HEK293 (cell line): ENCODE measurements around the gene USP31.

Experiments
- CTCF ChIA-PET: fragments of 350-600 bp; formaldehyde crosslinking; extraction: SDS; loops from one replicate; lab custom pipeline; 2021; ENCODE audit warnings: antibody characterized with exemption; lab: Yijun Ruan, JAX
- POLR2A ChIA-PET: fragments of 300-600 bp; formaldehyde crosslinking; extraction: SDS; loops from one replicate; lab custom pipeline; 2020; ENCODE audit warnings: antibody characterized with exemption, inconsistent platforms; lab: Yijun Ruan, JAX
- H3K27ac ChIP-seq: fragments of 200-500 bp; sonication (Bioruptor generic); 2 replicates; pipeline ENCODE4 v1.5.1; 2014; ENCODE audit warnings: low read depth, low read length, control low read depth, inconsistent platforms; ENCODE audit errors: extremely low read depth
- H3K36me3 ChIP-seq, 2 experiments: fragments of 200-500 bp in 1 of 2; sonication (Bioruptor generic) in 1 of 2; 1 replicate in 1 of 2; 2 replicates in 1 of 2; pipeline ENCODE4 v1.5.1; 2014 to 2017; ENCODE audit warnings: inconsistent platforms in 2 of 2, low read length in 2 of 2; ENCODE audit not compliant: control insufficient read depth in 2 of 2, insufficient read depth in 1 of 2
- H3K4me1 ChIP-seq: fragments of 200-500 bp; sonication (Bioruptor generic); 2 replicates; pipeline ENCODE4 v1.5.1; 2014; ENCODE audit warnings: mild to moderate bottlenecking, low read length, inconsistent platforms; ENCODE audit not compliant: control insufficient read depth, insufficient read depth
- H3K4me3 ChIP-seq: 2 replicates; pipeline ENCODE4 v1.5.1; 2011; ENCODE audit warnings: low read depth, mild to moderate bottlenecking, control low read depth, low read length, moderate library complexity
- H3K9me3 ChIP-seq: fragments of 200-500 bp; sonication (Bioruptor generic); 2 replicates; pipeline ENCODE4 v1.5.1; 2014; ENCODE audit warnings: low read depth, low read length, inconsistent platforms; ENCODE audit not compliant: control insufficient read depth, insufficient read depth
- AEBP2 ChIP-seq: fragments of 450-650 bp; formaldehyde crosslinking; IDR thresholded peaks from 2 replicates; pipeline ENCODE4 v1.5.1; 2016; ENCODE audit warnings: missing biosample characterization, missing genetic modification characterization, borderline replicate concordance
- BCL11A ChIP-seq: fragments of 450-650 bp; formaldehyde crosslinking; IDR thresholded peaks from 2 replicates; pipeline ENCODE4 v1.5.1; 2016; ENCODE audit warnings: low read depth, missing biosample characterization, missing genetic modification characterization
- FEZF1 ChIP-seq: fragments of 450-650 bp; formaldehyde crosslinking; IDR thresholded peaks from 2 replicates; pipeline ENCODE4 v1.5.1; 2016; ENCODE audit warnings: missing biosample characterization, missing genetic modification characterization
- KLF16 ChIP-seq: fragments of 450-650 bp; formaldehyde crosslinking; IDR thresholded peaks from 2 replicates; pipeline ENCODE4 v1.5.1; 2017; ENCODE audit warnings: missing biosample characterization, missing genetic modification characterization
- PRDM1 ChIP-seq: fragments of 450-650 bp; formaldehyde crosslinking; IDR thresholded peaks from 2 replicates; pipeline ENCODE4; 2016; ENCODE audit warnings: missing biosample characterization, missing genetic modification characterization
- SETDB1 ChIP-seq: IDR thresholded peaks from one replicate; pipeline ENCODE4 v1.6.1; 2017; ENCODE audit warnings: mild to moderate bottlenecking, low read length, moderate library complexity, mixed read lengths; ENCODE audit not compliant: insufficient read length
- ZBTB1 ChIP-seq: fragments of 450-650 bp; formaldehyde crosslinking; IDR thresholded peaks from 2 replicates; pipeline ENCODE4 v1.5.1; 2016; ENCODE audit warnings: missing biosample characterization, missing genetic modification characterization
- ZBTB17 ChIP-seq: fragments of 450-650 bp; formaldehyde crosslinking; IDR thresholded peaks from 2 replicates; pipeline ENCODE4 v1.5.1; 2016; ENCODE audit warnings: missing biosample characterization, missing genetic modification characterization
- ZBTB8A ChIP-seq: fragments of 450-650 bp; formaldehyde crosslinking; IDR thresholded peaks from 2 replicates; pipeline ENCODE4 v1.5.1; 2016; ENCODE audit warnings: missing biosample characterization, missing genetic modification characterization
- ZNF112 ChIP-seq: fragments of 450-650 bp; formaldehyde crosslinking; IDR thresholded peaks from 2 replicates; pipeline ENCODE4 v1.5.0; 2017; ENCODE audit warnings: missing biosample characterization, missing genetic modification characterization
- ZNF140 ChIP-seq: fragments of 450-650 bp; formaldehyde crosslinking; IDR thresholded peaks from 2 replicates; pipeline ENCODE4 v1.5.1; 2016; ENCODE audit warnings: missing biosample characterization, missing genetic modification characterization
- ZNF16 ChIP-seq: fragments of 450-650 bp; formaldehyde crosslinking; IDR thresholded peaks from 2 replicates; pipeline ENCODE4 v1.5.1; 2016; ENCODE audit warnings: low read depth, missing biosample characterization, missing genetic modification characterization
- ZNF174 ChIP-seq: fragments of 450-650 bp; formaldehyde crosslinking; IDR thresholded peaks from 2 replicates; pipeline ENCODE4 v1.5.0; 2017; ENCODE audit warnings: missing biosample characterization, mild to moderate bottlenecking, missing genetic modification characterization
- ZNF18 ChIP-seq: fragments of 450-650 bp; formaldehyde crosslinking; IDR thresholded peaks from 2 replicates; pipeline ENCODE4 v1.5.1; 2016; ENCODE audit warnings: missing biosample characterization, missing genetic modification characterization
- ZNF214 ChIP-seq: fragments of 450-650 bp; formaldehyde crosslinking; IDR thresholded peaks from 2 replicates; pipeline ENCODE4 v1.5.1; 2017; ENCODE audit warnings: missing biosample characterization, mild to moderate bottlenecking, missing genetic modification characterization, borderline replicate concordance
- ZNF274 ChIP-seq, 2 experiments: fragments of 200-500 bp in 1 of 2; fragments of 450-650 bp in 1 of 2; sonication (Bioruptor generic) in 1 of 2; formaldehyde crosslinking in 1 of 2; IDR thresholded peaks; 2 replicates each; pipeline versions ENCODE4 v1.5.1 to v1.6.1; 2014 to 2016; ENCODE audit warnings: borderline replicate concordance in 1 of 2, inconsistent platforms in 1 of 2, low read length in 1 of 2, missing biosample characterization in 1 of 2, missing genetic modification characterization in 1 of 2
- ZNF341 ChIP-seq: fragments of 450-650 bp; formaldehyde crosslinking; IDR thresholded peaks from 2 replicates; pipeline ENCODE4; 2016; ENCODE audit warnings: low read depth, missing biosample characterization, missing genetic modification characterization
- ZNF354C ChIP-seq: fragments of 450-650 bp; formaldehyde crosslinking; IDR thresholded peaks from 2 replicates; pipeline ENCODE4 v1.5.1; 2016; ENCODE audit warnings: missing biosample characterization, missing genetic modification characterization, low read depth, borderline replicate concordance
- ZNF488 ChIP-seq: fragments of 450-650 bp; formaldehyde crosslinking; IDR thresholded peaks from 2 replicates; pipeline ENCODE4 v1.5.1; 2016; ENCODE audit warnings: missing biosample characterization, missing genetic modification characterization
- ZNF560 ChIP-seq: fragments of 450-650 bp; formaldehyde crosslinking; IDR thresholded peaks from 2 replicates; pipeline ENCODE4 v1.5.1; 2017; ENCODE audit warnings: missing biosample characterization, missing genetic modification characterization, borderline replicate concordance
- ZNF580 ChIP-seq: fragments of 450-650 bp; formaldehyde crosslinking; IDR thresholded peaks from 2 replicates; pipeline ENCODE4 v1.5.1; 2016; ENCODE audit warnings: missing biosample characterization, missing genetic modification characterization
- ZNF629 ChIP-seq: fragments of 450-650 bp; formaldehyde crosslinking; IDR thresholded peaks from 2 replicates; pipeline ENCODE4 v1.5.1; 2017; ENCODE audit warnings: missing biosample characterization, missing genetic modification characterization
- ZNF670 ChIP-seq: fragments of 450-650 bp; formaldehyde crosslinking; IDR thresholded peaks from 2 replicates; pipeline ENCODE4 v1.5.1; 2016; ENCODE audit warnings: missing biosample characterization, missing genetic modification characterization, low read depth
- ZNF707 ChIP-seq: fragments of 450-650 bp; formaldehyde crosslinking; IDR thresholded peaks from 2 replicates; pipeline ENCODE4 v1.5.1; 2016; ENCODE audit warnings: missing biosample characterization, missing genetic modification characterization
- ZNF843 ChIP-seq: fragments of 450-650 bp; formaldehyde crosslinking; IDR thresholded peaks from 2 replicates; pipeline ENCODE4 v1.5.1; 2016; ENCODE audit warnings: missing biosample characterization, missing genetic modification characterization

USP31 gene

GRCh38 chr16:23029733-23030420 is 119.4 kb downstream of the USP31 start:
- H3K4me1 ChIP-seq, result no peaks in the 10 kb centered on the region
- H3K27ac ChIP-seq, result no peak overlapping the region
- ChIA-PET CTCF (interaction anchor here (1.1 kb wide), 1 partner anchor 30 kb away, joined by 5 read pairs; no protein-coding TSS in a partner anchor), POLR2A (no interaction called here)
- H3K4me3 ChIP-seq, result no peak overlapping the region
- H3K36me3 ChIP-seq, result no peaks in the 10 kb centered on the region
- no peaks in the 10 kb centered on the region for H3K9me3 ChIP-seq
- TF ChIP-seq ZNF843 (tag by site-specific recombination) (no peak), PRDM1 (tag by site-specific recombination) (no peak), ZNF112 (tag by site-specific recombination) (no peak), ZNF16 (tag by site-specific recombination) (no peak), ZNF18 (tag by site-specific recombination) (no peak), ZNF174 (tag by site-specific recombination) (no peak), ZNF560 (tag by site-specific recombination) (no peak), FEZF1 (tag by site-specific recombination) (no peak), ZNF274 (IDR thresholded peaks at IDR 0.05; ENCODE audit: low read length) (no peak), ZNF274 (tag by site-specific recombination; IDR thresholded peaks at IDR 0.05; ENCODE audit: borderline replicate concordance) (no peak), ZNF214 (tag by site-specific recombination) (no peak), ZNF354C (no peak), ZNF707 (tag by site-specific recombination) (no peak), KLF16 (tag by site-specific recombination) (no peak), ZNF341 (tag by site-specific recombination) (no peak), ZNF140 (tag by site-specific recombination) (no peak)

GRCh38 chr16:23027386-23027785 is 121.9 kb downstream of the USP31 start:
- TF ChIP-seq ZNF580, result no peak
- TF ChIP-seq ZBTB17, result no peak
- TF ChIP-seq ZBTB1, result no peak
- no peak for TF ChIP-seq AEBP2 (tag by site-specific recombination)
- TF ChIP-seq SETDB1, result no peak
- no peak for TF ChIP-seq ZNF629 (tag by site-specific recombination)
- TF ChIP-seq BCL11A (tag by site-specific recombination), result no peak
- no peak for TF ChIP-seq ZNF214 (tag by site-specific recombination)
- TF ChIP-seq ZNF488 (tag by site-specific recombination), result no peak
- TF ChIP-seq ZBTB8A (tag by site-specific recombination), result no peak
- no peak for TF ChIP-seq ZNF670
- Histone ChIP-seq H3K27ac (no peak overlapping the region), H3K4me3 (no peak overlapping the region), H3K9me3 (no peaks in the 10 kb centered on the region), H3K36me3 (no peaks in the 10 kb centered on the region), H3K4me1 (no peaks in the 10 kb centered on the region)
- POLR2A ChIA-PET, result no interaction called here
- CTCF ChIA-PET, result no interaction called here
